ENCODE measurements around the gene BCAS3.

Gene BCAS3

DNA sequence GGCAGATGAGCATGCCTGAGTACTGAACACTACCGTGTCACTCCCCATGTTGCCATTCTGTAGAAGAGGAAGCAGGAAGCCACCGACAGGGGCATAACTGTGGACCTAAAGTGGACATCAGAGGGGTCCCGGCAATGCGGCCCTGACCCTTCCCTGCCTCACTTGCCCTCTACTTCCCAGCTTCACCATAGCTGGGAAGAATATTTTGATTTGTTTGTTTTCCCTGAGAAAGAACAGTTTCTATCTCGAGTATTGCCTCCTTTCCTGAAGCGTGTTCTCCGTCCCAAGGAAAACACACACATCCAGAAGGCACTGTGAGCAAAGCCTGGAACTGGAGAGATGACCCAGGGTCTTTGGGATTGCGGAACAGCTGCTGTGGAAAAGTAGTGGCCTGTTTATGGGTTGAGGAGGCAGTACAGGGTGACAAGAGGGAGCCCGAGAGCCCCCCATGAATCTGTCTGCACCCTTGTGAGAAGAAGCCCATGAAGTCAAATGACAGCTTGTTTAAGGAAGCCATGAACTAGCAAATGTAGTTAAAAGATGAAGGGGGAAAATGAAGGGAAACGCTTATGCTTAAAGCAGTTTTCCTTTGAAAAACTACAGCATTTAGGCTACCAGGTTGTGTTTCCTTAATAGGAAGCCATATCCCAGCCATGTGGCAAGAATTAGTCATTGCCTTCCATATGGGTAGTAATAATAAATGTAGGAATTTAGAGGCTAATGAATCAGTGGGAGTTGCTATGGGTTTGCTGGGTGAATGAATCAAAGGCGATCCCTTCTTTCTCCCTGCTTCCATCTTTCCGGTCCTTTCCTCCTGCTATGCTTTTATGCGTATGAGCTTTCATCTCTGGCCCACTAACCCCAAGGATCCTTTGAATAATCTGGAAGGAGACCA is 632.0 kb downstream of the BCAS3 start:
- H3K79me2 ChIP-seq (ENCODE audit: insufficient read depth, low read length) = no peaks in the 10 kb centered on the region
- no peak for TF ChIP-seq EZH2 (IDR thresholded peaks at IDR 0.05; ENCODE audit: borderline replicate concordance, low read length)
- TF ChIP-seq, protein P1, sequence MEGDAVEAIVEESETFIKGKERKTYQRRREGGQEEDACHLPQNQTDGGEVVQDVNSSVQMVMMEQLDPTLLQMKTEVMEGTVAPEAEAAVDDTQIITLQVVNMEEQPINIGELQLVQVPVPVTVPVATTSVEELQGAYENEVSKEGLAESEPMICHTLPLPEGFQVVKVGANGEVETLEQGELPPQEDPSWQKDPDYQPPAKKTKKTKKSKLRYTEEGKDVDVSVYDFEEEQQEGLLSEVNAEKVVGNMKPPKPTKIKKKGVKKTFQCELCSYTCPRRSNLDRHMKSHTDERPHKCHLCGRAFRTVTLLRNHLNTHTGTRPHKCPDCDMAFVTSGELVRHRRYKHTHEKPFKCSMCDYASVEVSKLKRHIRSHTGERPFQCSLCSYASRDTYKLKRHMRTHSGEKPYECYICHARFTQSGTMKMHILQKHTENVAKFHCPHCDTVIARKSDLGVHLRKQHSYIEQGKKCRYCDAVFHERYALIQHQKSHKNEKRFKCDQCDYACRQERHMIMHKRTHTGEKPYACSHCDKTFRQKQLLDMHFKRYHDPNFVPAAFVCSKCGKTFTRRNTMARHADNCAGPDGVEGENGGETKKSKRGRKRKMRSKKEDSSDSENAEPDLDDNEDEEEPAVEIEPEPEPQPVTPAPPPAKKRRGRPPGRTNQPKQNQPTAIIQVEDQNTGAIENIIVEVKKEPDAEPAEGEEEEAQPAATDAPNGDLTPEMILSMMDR (IDR thresholded peaks at IDR 0.05; ENCODE audit: low read length) = no peak
- no peaks in the 10 kb centered on the region for H3K27me3 ChIP-seq (ENCODE audit: insufficient read depth, low read length)
- H3K9ac ChIP-seq (ENCODE audit: low read length) = no peak overlapping the region
- no peaks in the 10 kb centered on the region for H4K20me1 ChIP-seq (ENCODE audit: insufficient read depth, low read length)
- no peak overlapping the region for H3K4me3 ChIP-seq (ENCODE audit: low read depth, low read length, poor library complexity, severe bottlenecking)
- no peaks in the 10 kb centered on the region for H3K4me1 ChIP-seq (ENCODE audit: insufficient read depth, low read length, severe bottlenecking)
- no peaks in the 10 kb centered on the region for H3K36me3 ChIP-seq (ENCODE audit: insufficient read depth, low read length)
- H3K4me2 ChIP-seq (ENCODE audit: low read length) = no peak overlapping the region
- no peaks in the 10 kb centered on the region for H3K9me2 ChIP-seq (ENCODE audit: low read depth, low read length)
- no peaks in the 10 kb centered on the region for H3K9me3 ChIP-seq (ENCODE audit: low read length)
- no peak overlapping the region for H3K27ac ChIP-seq (ENCODE audit: low read depth, low read length, poor library complexity, severe bottlenecking)
- H3F3A ChIP-seq (ENCODE audit: insufficient read depth, low read length) = no peaks in the 10 kb centered on the region
- H2AFZ ChIP-seq (ENCODE audit: low read length) = no peak overlapping the region

DNA sequence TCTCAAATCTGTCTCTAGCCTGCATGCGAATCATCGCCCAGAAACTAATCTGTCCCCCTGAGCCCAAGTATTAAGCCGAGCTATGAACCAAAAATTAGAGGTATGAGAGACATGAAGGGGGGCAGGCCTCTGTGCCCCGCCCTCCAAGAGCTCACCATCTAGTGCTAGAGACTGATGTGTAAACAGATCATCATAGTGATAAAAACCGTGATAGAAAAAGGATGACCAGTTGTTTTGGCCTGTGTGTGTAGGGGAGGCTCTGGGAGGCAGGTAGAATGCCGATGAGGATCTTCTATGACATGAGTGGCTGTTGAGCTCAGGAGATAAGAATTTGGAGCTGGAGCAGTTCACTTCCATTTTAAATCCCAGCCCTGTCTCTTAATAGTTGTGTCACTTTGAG is 632.9 kb downstream of the BCAS3 start:
- Histone ChIP-seq H3F3A (ENCODE audit: insufficient read depth, low read length) (no peaks in the 10 kb centered on the region), H3K79me2 (ENCODE audit: insufficient read depth, low read length) (no peaks in the 10 kb centered on the region), H3K36me3 (ENCODE audit: insufficient read depth, low read length) (no peaks in the 10 kb centered on the region), H3K27ac (ENCODE audit: low read depth, low read length, poor library complexity, severe bottlenecking) (no peak overlapping the region), H4K20me1 (ENCODE audit: insufficient read depth, low read length) (no peaks in the 10 kb centered on the region), H3K4me1 (ENCODE audit: insufficient read depth, low read length, severe bottlenecking) (no peaks in the 10 kb centered on the region), H3K9me2 (ENCODE audit: low read depth, low read length) (no peaks in the 10 kb centered on the region), H3K9ac (ENCODE audit: low read length) (no peak overlapping the region), H3K4me2 (ENCODE audit: low read length) (no peak overlapping the region), H3K9me3 (ENCODE audit: low read length) (no peaks in the 10 kb centered on the region), H3K27me3 (ENCODE audit: insufficient read depth, low read length) (no peaks in the 10 kb centered on the region), H3K4me3 (ENCODE audit: low read depth, low read length, poor library complexity, severe bottlenecking) (no peak overlapping the region), H2AFZ (ENCODE audit: low read length) (no peak overlapping the region)
- TF ChIP-seq, protein P1 (IDR thresholded peaks at IDR 0.05; ENCODE audit: low read length) = no peak
- no peak for TF ChIP-seq EZH2 (IDR thresholded peaks at IDR 0.05; ENCODE audit: borderline replicate concordance, low read length)

DNA sequence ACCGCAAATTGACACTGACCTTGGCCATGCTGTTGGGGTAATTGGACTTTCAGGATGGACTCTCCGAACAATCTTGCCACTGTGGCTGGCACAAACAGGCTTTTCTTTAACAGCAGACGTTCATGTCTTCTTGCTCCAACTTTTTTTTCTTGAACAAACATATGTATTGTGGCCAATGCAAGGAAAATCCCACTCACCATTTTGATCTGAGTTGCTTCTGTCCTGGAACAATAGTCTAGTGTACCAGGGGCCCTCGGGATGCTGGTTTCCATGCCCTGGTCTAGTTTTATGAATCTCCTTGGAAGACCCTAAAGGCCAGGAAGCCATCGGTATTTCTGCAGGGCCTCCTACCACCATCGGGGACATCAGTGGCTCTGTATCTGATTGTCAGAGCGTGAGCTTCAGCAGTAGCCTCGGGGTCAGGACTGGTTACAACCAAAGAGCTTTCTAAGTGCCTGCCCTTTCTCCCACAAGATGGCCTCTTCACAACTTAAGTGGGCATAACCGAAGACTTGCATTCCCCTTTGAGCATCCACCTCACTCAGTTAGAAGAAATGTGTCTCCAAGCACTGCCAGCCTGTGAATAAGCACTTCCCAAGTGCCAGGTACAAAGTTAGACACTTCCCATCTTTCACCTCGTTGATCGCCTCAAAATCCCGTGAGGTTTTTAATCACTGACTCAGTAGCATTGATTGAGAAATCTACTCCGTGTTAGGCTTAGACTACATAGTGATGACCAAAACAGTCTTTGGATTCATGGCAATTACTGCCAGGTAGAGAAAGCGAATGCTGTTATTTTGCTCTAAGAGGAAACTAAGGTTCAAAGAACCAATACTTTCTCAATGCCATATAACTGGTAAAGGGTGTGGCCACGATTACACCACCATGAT is 635.0 kb downstream of the BCAS3 start:
- H3K9me2 ChIP-seq (ENCODE audit: low read depth, low read length) = no peaks in the 10 kb centered on the region
- TF ChIP-seq, protein P1 (IDR thresholded peaks at IDR 0.05; ENCODE audit: low read length) = no peak
- TF ChIP-seq EZH2 (IDR thresholded peaks at IDR 0.05; ENCODE audit: borderline replicate concordance, low read length) = no peak
- no peaks in the 10 kb centered on the region for H3K36me3 ChIP-seq (ENCODE audit: insufficient read depth, low read length)
- H3K27me3 ChIP-seq (ENCODE audit: insufficient read depth, low read length) = no peaks in the 10 kb centered on the region
- no peak overlapping the region for H3K4me3 ChIP-seq (ENCODE audit: low read depth, low read length, poor library complexity, severe bottlenecking)
- no peaks in the 10 kb centered on the region for H3F3A ChIP-seq (ENCODE audit: insufficient read depth, low read length)
- H2AFZ ChIP-seq (ENCODE audit: low read length) = no peak overlapping the region
- H3K4me1 ChIP-seq (ENCODE audit: insufficient read depth, low read length, severe bottlenecking) = no peaks in the 10 kb centered on the region
- no peak overlapping the region for H3K9ac ChIP-seq (ENCODE audit: low read length)
- no peaks in the 10 kb centered on the region for H4K20me1 ChIP-seq (ENCODE audit: insufficient read depth, low read length)
- H3K9me3 ChIP-seq (ENCODE audit: low read length) = no peaks in the 10 kb centered on the region
- no peak overlapping the region for H3K4me2 ChIP-seq (ENCODE audit: low read length)
- H3K27ac ChIP-seq (ENCODE audit: low read depth, low read length, poor library complexity, severe bottlenecking) = no peak overlapping the region
- H3K79me2 ChIP-seq (ENCODE audit: insufficient read depth, low read length) = no peaks in the 10 kb centered on the region

All from OCI-LY1 (cell line).